Pancreas (tissue), 10 donors: ENCODE measurements around the gene CLASP1. TPM values are rescaled to one million over a fixed set of nuclear protein-coding genes. Genes with fewer than 3 reads are reported as not detected.

Source experiments
- ATAC-seq, 4 donors: fragments of 200-7000 bp; cut with Tn5 transposase; one replicate each; pipeline versions ENCODE4 v1.8.0 to v1.9.1; 2020; ENCODE audit warnings: mild to moderate bottlenecking in 4 of 4, moderate library complexity in 4 of 4
- DNase-seq, 6 donors: peaks; one replicate each; pipeline ENCODE4 v3.0.0-alpha.2; 2020
- FAIRE-seq: peaks from 2 replicates; lab custom pipeline; 2012; peaks lifted over from hg19 to GRCh38; lab: Jason Lieb, UNC
- H3K27ac ChIP-seq, 4 donors: fragments of 200-600 bp; sonication (generic); 1 replicate in 3 of 4; 2 replicates in 1 of 4; pipeline versions ENCODE4 v1.5.0 to v1.8.0; 2020
- H3K27me3 ChIP-seq, 4 donors: fragments of 200-600 bp; one replicate each; pipeline ENCODE4 v1.8.0; 2021
- H3K36me3 ChIP-seq, 3 donors: fragments of 200-600 bp; sonication (generic) in 1 of 3; one replicate each; pipeline versions ENCODE4 v1.5.0 to v1.8.0; 2020 to 2021
- H3K4me1 ChIP-seq, 3 donors: fragments of 200-600 bp; one replicate each; pipeline ENCODE4 v1.8.0; 2021
- H3K4me3 ChIP-seq, 4 donors: fragments of 200-600 bp; sonication (generic) in 2 of 4; one replicate each; pipeline versions ENCODE4 v1.5.0 to v1.8.0; 2020 to 2021
- H3K9me3 ChIP-seq, 4 donors: fragments of 200-600 bp; one replicate each; pipeline ENCODE4 v1.8.0; 2021
- CTCF ChIP-seq, 4 donors: fragments of 200-600 bp; sonication (generic) in 3 of 4; IDR thresholded peaks; one replicate each; pipeline versions ENCODE4 v1.5.0 to v1.8.0; 2021; ENCODE audit warnings: antibody characterized with exemption in 4 of 4
- WGBS, 2 donors: extraction: QIAGEN DNeasy Blood & Tissue Kit; methylation state at CpG; one replicate each; pipeline ENCODE4 v1.1.7; 2013; 5-methylcytosine and 5-hydroxymethylcytosine counted together
- intact Hi-C, 3 donors: fragments of 100-400 bp; cut with DNase I; formaldehyde crosslinking; loops; one replicate each; pipeline versions ENCODE4 v1.11.1 to v1.14.2; 2022
- polyA plus RNA-seq, 2 donors: library from polyadenylated mRNA; stranded (reverse); fragments of 200-250 nt; gene quantifications; one replicate each; pipeline ENCODE4 v1.2.3, GENCODE V29; 2013
- total RNA-seq, 6 donors: library from RNA; stranded (reverse); fragmentation: NEBNext Ultra II Directional in 4 of 6; extraction: Animal tissue kit (Norgen Biotek cat#: 25700) in 4 of 6; gene quantifications; one replicate each; pipeline versions ENCODE4 v1.2.1 to v1.2.4, GENCODE V29; 2021 to 2023
- donor health status: healthy with polysubstance abuse.
- donor health status: DM: no; HTN: no; CAD: no; lungs with moderate emphysema.
- donor health status: DM: no; HTN: no; CAD: no.
- donor health status: control.
- donor health status: control.
- donor health status: Bipolar disorder and iron deficiency.
- donor health status: DM: yes; HTN: yes; CAD: no.
- donor health status: DM: no; HTN: no; CAD: no.
- donor health status: DM: no; HTN: no; CAD: no.
- donor health status: DM: yes; HTN: yes; CAD: no.

The CLASP1 gene
- total and polyA plus RNA-seq, 8 donors: 8.9 to 34.5 (median 21.3) TPM

DNA sequence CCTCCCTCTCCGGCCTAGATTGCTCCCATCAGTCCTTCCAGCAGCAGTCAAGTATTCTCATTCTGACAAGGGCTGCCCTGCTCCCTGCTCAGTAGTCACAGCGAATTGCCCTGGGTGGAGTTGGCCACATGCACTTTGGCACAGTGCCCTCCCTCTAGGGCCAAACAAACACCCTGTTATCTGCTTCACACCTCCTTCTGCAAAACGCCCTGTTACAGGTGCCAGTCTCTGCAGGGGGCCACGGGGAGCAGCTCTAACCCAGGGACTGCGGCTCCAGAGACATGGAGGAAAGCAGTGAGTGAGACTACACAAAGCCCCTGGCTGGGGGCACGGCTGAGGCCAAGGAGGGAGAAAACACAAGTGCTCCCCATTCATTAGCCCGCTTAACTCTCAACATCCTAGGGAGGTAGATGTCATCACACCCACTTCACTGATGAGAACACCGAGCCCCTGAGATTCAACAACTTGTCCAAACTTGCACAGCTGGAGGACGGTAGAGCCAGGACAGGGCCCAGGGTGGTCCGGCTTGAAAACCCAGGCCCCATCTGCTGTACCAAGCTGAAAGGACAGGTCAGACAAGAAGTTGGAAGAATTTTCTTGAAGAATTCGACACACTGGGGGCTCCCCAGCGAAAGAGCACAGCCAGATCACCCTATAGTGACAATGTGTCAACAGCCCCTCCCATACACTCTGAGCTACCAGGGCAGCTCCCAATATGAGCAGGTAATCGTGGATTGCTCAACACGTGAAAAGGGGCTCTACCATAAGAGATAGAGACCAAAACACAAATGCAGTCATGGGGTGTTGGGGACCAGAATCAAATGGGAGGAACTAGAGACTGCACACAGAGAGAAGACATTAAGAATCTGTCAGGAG, 355.6 kb downstream of the CLASP1 start:
- intact Hi-C loops: no loop called here
- TF ChIP-seq CTCF (IDR thresholded peaks at IDR 0.05): no peak
- peak; percentile 86 to 93 (median 88) for ATAC-seq
- Histone ChIP-seq H3K4me1 (peaks cover 0 to 7% (median 0%) of the 10 kb centered on the region in 3 donors), H3K9me3 (no peaks in the 10 kb centered on the region), H3K27me3 (no peaks in the 10 kb centered on the region), H3K27ac (no peak overlapping the region), H3K36me3 (no peaks in the 10 kb centered on the region), H3K4me3 (no peak overlapping the region)
- FAIRE-seq: no peak
- peak; percentile 68 to 90 (median 76) for DNase-seq
- 48 to 53% methylated on average over 14 of the region's 14 CpGs for WGBS, 2 donors

GRCh38 chr2:121291251-121291580, 358.0 kb downstream of the CLASP1 start:
- no peak for DNase-seq
- Histone ChIP-seq H3K36me3 (no peaks in the 10 kb centered on the region), H3K9me3 (no peaks in the 10 kb centered on the region), H3K4me1 (peaks cover 0 to 7% (median 0%) of the 10 kb centered on the region in 3 donors), H3K27me3 (no peaks in the 10 kb centered on the region), H3K27ac (no peak overlapping the region), H3K4me3 (no peak overlapping the region)
- FAIRE-seq: no peak
- ATAC-seq: no peak
- 92 to 95% methylated on average over 5 of the region's 5 CpGs for WGBS, 2 donors
- no peak for TF ChIP-seq CTCF (IDR thresholded peaks at IDR 0.05)
- intact Hi-C loops: no loop called here

GRCh38 chr2:121289271-121289670, 360.0 kb downstream of the CLASP1 start:
- DNase-seq: no peak
- intact Hi-C loops: no loop called here
- Histone ChIP-seq H3K27me3 (no peaks in the 10 kb centered on the region), H3K4me3 (no peak overlapping the region), H3K9me3 (no peaks in the 10 kb centered on the region), H3K27ac (no peak overlapping the region), H3K4me1 (peaks cover 0 to 7% (median 0%) of the 10 kb centered on the region in 3 donors), H3K36me3 (no peaks in the 10 kb centered on the region)
- 89 to 90% methylated on average over 5 of the region's 5 CpGs for WGBS, 2 donors
- no peak for ATAC-seq
- no peak for TF ChIP-seq CTCF (IDR thresholded peaks at IDR 0.05)
- FAIRE-seq: no peak

GRCh38 chr2:121288454-121289231, 360.6 kb downstream of the CLASP1 start:
- no peak for DNase-seq
- WGBS, 2 donors: 84 to 90% methylated on average over 12 of the region's 12 CpGs
- Histone ChIP-seq H3K4me3 (no peak overlapping the region), H3K27ac (no peak overlapping the region), H3K27me3 (no peaks in the 10 kb centered on the region), H3K9me3 (no peaks in the 10 kb centered on the region), H3K4me1 (peaks cover 0 to 6% (median 0%) of the 10 kb centered on the region in 3 donors), H3K36me3 (no peaks in the 10 kb centered on the region)
- no peak for TF ChIP-seq CTCF (IDR thresholded peaks at IDR 0.05)
- ATAC-seq: no peak
- no peak for FAIRE-seq
- intact Hi-C loops: no loop called here
